Measurements from ENCODE around the gene HBP1.
"Not testable (repeated sequence)": the region's sequence is repeated elsewhere in the genome, so short reads cannot be mapped to it uniquely, and the experiment has no call there.

Gene HBP1

GRCh38 chr7:107181172-107181571, 12.4 kb downstream of the HBP1 start:
- no peak for DNase-seq (ENCODE audit: low read depth)

GRCh38 chr7:107185716-107186115, 16.9 kb downstream of the HBP1 start:
- DNase-seq (ENCODE audit: low read depth) = no peak

GRCh38 chr7:107186240-107186639, 17.4 kb downstream of the HBP1 start:
- no peak for DNase-seq (ENCODE audit: low read depth)

- no peak for DNase-seq (ENCODE audit: low read depth)
Measured at GRCh38 chr7:107187774-107188173, 19.0 kb downstream of the HBP1 start.

- DNase-seq (ENCODE audit: low read depth) = no peak
Measured at GRCh38 chr7:107190090-107190489, 21.3 kb downstream of the HBP1 start.

- no peak for DNase-seq (ENCODE audit: low read depth)
Measured at GRCh38 chr7:107194052-107194451, 25.2 kb downstream of the HBP1 start.

GRCh38 chr7:107196834-107197610, 28.2 kb downstream of the HBP1 start:
- no peak for DNase-seq (ENCODE audit: low read depth)

- DNase-seq (ENCODE audit: low read depth) = no peak
Measured at GRCh38 chr7:107201795-107202450, 33.1 kb downstream of the HBP1 start.

GRCh38 chr7:107203607-107204006, 34.8 kb downstream of the HBP1 start:
- DNase-seq (ENCODE audit: low read depth) = no peak

GRCh38 chr7:107206136-107206535, 37.3 kb downstream of the HBP1 start:
- no peak for DNase-seq (ENCODE audit: low read depth)

- no peak for DNase-seq (ENCODE audit: low read depth)
Measured at GRCh38 chr7:107206706-107207105, 37.9 kb downstream of the HBP1 start.

- no peak for DNase-seq (ENCODE audit: low read depth)
Measured at GRCh38 chr7:107207459-107207858, 38.7 kb downstream of the HBP1 start.

GRCh38 chr7:107208024-107208521, 39.3 kb downstream of the HBP1 start:
- DNase-seq (ENCODE audit: low read depth) = no peak

GRCh38 chr7:107208563-107208962, 39.8 kb downstream of the HBP1 start:
- no peak for DNase-seq (ENCODE audit: low read depth)

GRCh38 chr7:107209565-107209964, 40.8 kb downstream of the HBP1 start:
- DNase-seq (ENCODE audit: low read depth) = no peak

- DNase-seq (ENCODE audit: low read depth) = no peak
Measured at GRCh38 chr7:107210400-107210799, 41.6 kb downstream of the HBP1 start.

- no peak for DNase-seq (ENCODE audit: low read depth)
Measured at GRCh38 chr7:107212725-107213124, 43.9 kb downstream of the HBP1 start.

GRCh38 chr7:107213193-107213788, 44.5 kb downstream of the HBP1 start:
- no peak for DNase-seq (ENCODE audit: low read depth)

GRCh38 chr7:107213945-107214344, 45.1 kb downstream of the HBP1 start:
- no peak for DNase-seq (ENCODE audit: low read depth)

- no peak for DNase-seq (ENCODE audit: low read depth)
Measured at GRCh38 chr7:107219563-107220244, 50.9 kb downstream of the HBP1 start.

GRCh38 chr7:107220356-107220755, 51.6 kb downstream of the HBP1 start:
- no peak for DNase-seq (ENCODE audit: low read depth)

- DNase-seq (ENCODE audit: low read depth) = not testable (repeated sequence)
Measured at GRCh38 chr7:107220806-107221205, 52.0 kb downstream of the HBP1 start.

All from activated T-cell treated with anti-CD3 and anti-CD28 coated beads for 1 hour (primary cell).